Stimulated activated naive CD4-positive, alpha-beta T cell treated with Interleukin-2 at 50 U/mL for 16 hours (primary cell): Measurements from ENCODE around the gene NAA15.
A peak's percentile ranks its signal among the peaks of the same experiment; 100 is the strongest.
"Not testable (repeated sequence)": the region's sequence is repeated elsewhere in the genome, so short reads cannot be mapped to it uniquely, and the experiment has no call there.

Source experiments
- DNase-seq: peaks from one replicate; lab custom pipeline; 2025; lab: John Stamatoyannopoulos, UW

Gene NAA15

GRCh38 chr4:139453041-139453370, 151.7 kb downstream of the NAA15 start:
- peak; percentile 70 for DNase-seq

- peak; percentile 95 for DNase-seq
These were observed 152.2 kb downstream of the NAA15 start for GRCh38 chr4:139453371-139454110.

- no peak for DNase-seq
These were observed 153.1 kb downstream of the NAA15 start, which contains the start of gene RAB33B for GRCh38 chr4:139454111-139455045. Gene RAB33B (plus strand): TSS chr4:139454121. CDS start chr4:139454196, 75 bp downstream.

- no peak for DNase-seq
These were observed 153.8 kb downstream of the NAA15 start for GRCh38 chr4:139455126-139455538.

GRCh38 chr4:139457318-139457717, 156.0 kb downstream of the NAA15 start:
- no peak for DNase-seq

GRCh38 chr4:139458543-139458942, 157.2 kb downstream of the NAA15 start:
- DNase-seq, result no peak

- DNase-seq, result no peak
These were observed 157.7 kb downstream of the NAA15 start for GRCh38 chr4:139458999-139459398.

GRCh38 chr4:139460565-139460964, 159.3 kb downstream of the NAA15 start:
- no peak for DNase-seq

GRCh38 chr4:139461022-139461628, 159.8 kb downstream of the NAA15 start:
- DNase-seq, result no peak

- not testable (repeated sequence) for DNase-seq
These were observed 163.2 kb downstream of the NAA15 start for GRCh38 chr4:139464512-139464911.

GRCh38 chr4:139465922-139466321, 164.6 kb downstream of the NAA15 start:
- DNase-seq, result no peak

GRCh38 chr4:139468756-139469155, 167.5 kb downstream of the NAA15 start:
- DNase-seq, result not testable (repeated sequence)

GRCh38 chr4:139469216-139469615, 167.9 kb downstream of the NAA15 start:
- DNase-seq, result no peak
